Naive thymus-derived CD4-positive, alpha-beta T cell (primary cell): ENCODE measurements around the gene LHFPL2. TPM values are rescaled to one million over a fixed set of nuclear protein-coding genes. Genes with fewer than 3 reads are reported as not detected.

Experiments used
- ATAC-seq: fragments of 150-1000 bp; cut with Tn5 transposase; 2 replicates; pipeline ENCODE4 v1.10.0; 2021; ENCODE audit warnings: mild to moderate bottlenecking, moderate library complexity
- CTCF ChIA-PET: fragments of 350-600 bp; sonication (Branson Sonifier 250); formaldehyde crosslinking; loops from one replicate; lab custom pipeline; 2021; ENCODE audit warnings: antibody characterized with exemption; lab: Charles Lee
- POLR2A ChIA-PET: fragments of 350-600 bp; sonication (Branson Sonifier 250); formaldehyde crosslinking; loops from one replicate; lab custom pipeline; 2021; ENCODE audit warnings: antibody characterized with exemption, inconsistent platforms; lab: Charles Lee
- DNase-seq, 9 donors: peaks; one replicate each; pipeline versions ENCODE4 v3.0.0 to v3.0.0-alpha.2; 2020 to 2022; ENCODE audit warnings: mixed read lengths in 1 of 9
- H3K27ac ChIP-seq: one replicate; pipeline ENCODE4 v1.7.0; 2013; ENCODE audit warnings: mild to moderate bottlenecking, low read depth, low read length, moderate library complexity
- H3K27me3 ChIP-seq, 2 donors: one replicate each; pipeline ENCODE4 v1.7.0; 2013; ENCODE audit warnings: low read length in 2 of 2, mild to moderate bottlenecking in 2 of 2, moderate library complexity in 2 of 2; ENCODE audit not compliant: control insufficient read depth in 2 of 2, insufficient read depth in 2 of 2
- H3K36me3 ChIP-seq, 3 experiments: 1 replicate in 2 of 3; 2 replicates in 1 of 3; pipeline ENCODE4 v1.7.0; 2013; ENCODE audit warnings: low read length in 3 of 3, mild to moderate bottlenecking in 3 of 3, moderate library complexity in 1 of 3; ENCODE audit not compliant: insufficient read depth in 3 of 3, control insufficient read depth in 2 of 3
- H3K4me1 ChIP-seq, 2 donors: one replicate each; pipeline ENCODE4 v1.7.0; 2013; ENCODE audit warnings: low read length in 2 of 2, mild to moderate bottlenecking in 2 of 2, moderate library complexity in 1 of 2; ENCODE audit not compliant: control insufficient read depth in 2 of 2, insufficient read depth in 2 of 2
- H3K4me3 ChIP-seq: 2 replicates; pipeline ENCODE4 v1.7.0; 2013; ENCODE audit warnings: mild to moderate bottlenecking, low read length
- H3K9me3 ChIP-seq, 3 experiments: 1 replicate in 2 of 3; 2 replicates in 1 of 3; pipeline ENCODE4 v1.7.0; 2013; ENCODE audit warnings: low read length in 3 of 3; ENCODE audit not compliant: control insufficient read depth in 2 of 3
- H3K27ac Mint-ChIP-seq, 9 donors: one replicate each; pipeline ENCODE4 v1.8.0; 2020 to 2022; ENCODE audit warnings: mixed read lengths in 9 of 9, mild to moderate bottlenecking in 8 of 9, moderate library complexity in 5 of 9, inconsistent platforms in 2 of 9
- H3K27me3 Mint-ChIP-seq, 5 donors: one replicate each; pipeline ENCODE4 v1.8.0; 2021 to 2022; ENCODE audit warnings: mixed read lengths in 5 of 5, mild to moderate bottlenecking in 1 of 5
- H3K36me3 Mint-ChIP-seq, 5 donors: one replicate each; pipeline ENCODE4 v1.8.0; 2020 to 2022; ENCODE audit warnings: mixed read lengths in 5 of 5, mild to moderate bottlenecking in 3 of 5, inconsistent platforms in 1 of 5
- H3K4me1 Mint-ChIP-seq, 7 donors: one replicate each; pipeline ENCODE4 v1.8.0; 2020 to 2022; ENCODE audit warnings: mixed read lengths in 7 of 7, mild to moderate bottlenecking in 3 of 7, inconsistent platforms in 1 of 7
- H3K4me3 Mint-ChIP-seq, 10 donors: one replicate each; pipeline ENCODE4 v1.8.0; 2020 to 2022; ENCODE audit warnings: mild to moderate bottlenecking in 10 of 10, mixed read lengths in 10 of 10, moderate library complexity in 6 of 10, inconsistent platforms in 2 of 10
- H3K9me3 Mint-ChIP-seq, 11 donors: one replicate each; pipeline ENCODE4 v1.8.0; 2020 to 2022; ENCODE audit warnings: mixed read lengths in 11 of 11, mild to moderate bottlenecking in 4 of 11, inconsistent platforms in 1 of 11, moderate library complexity in 1 of 11
- intact Hi-C, 2 donors: fragments of 100-400 bp; cut with micrococcal nuclease; formaldehyde crosslinking; loops; one replicate each; pipeline ENCODE4 v1.15.1; 2023
- polyA plus RNA-seq, 2 donors: library from polyadenylated mRNA; unstranded; fragments of 300-500 nt; fragmentation: Illumina TruSeq; gene quantifications; one replicate each; pipeline ENCODE4 v1.2.3, GENCODE V29; 2021
- total RNA-seq, 6 experiments: library from RNA in 5 of 6; stranded (reverse) in 5 of 6; gene quantifications; 1 replicate in 5 of 6; 2 replicates in 1 of 6; pipeline ENCODE4 v1.2.3 and lab custom pipeline; 2021 to 2026

The LHFPL2 gene
- total and polyA plus RNA-seq, 7 experiments from 2014 or later: 0.37 to 2.9 (median 1.3) TPM; not detected in 1

GRCh38 chr5:78509145-78509865 lies 139.3 kb downstream of the LHFPL2 start:
- ChIA-PET POLR2A (no interaction called here), CTCF (no interaction called here)
- H3K27me3 Mint-ChIP-seq: peaks cover 63 to 80% (median 67%) of the 10 kb centered on the region in 5 donors
- H3K4me3 ChIP-seq: peak overlapping the region; percentile 61
- H3K36me3 ChIP-seq: no peaks in the 10 kb centered on the region
- peaks cover 3 to 16% of the 10 kb centered on the region in 2 donors for H3K27me3 ChIP-seq
- peak overlapping the region; percentile 78 to 88 (median 84) for H3K4me3 Mint-ChIP-seq
- H3K27ac ChIP-seq: no peak overlapping the region
- peaks cover 0 to 23% (median 12%) of the 10 kb centered on the region in 7 donors for H3K4me1 Mint-ChIP-seq
- ATAC-seq (peak; percentile 15), DNase-seq (peak in 3 of 9 donors; percentile 4 to 15 (median 9))
- no peaks in the 10 kb centered on the region for H3K36me3 Mint-ChIP-seq
- peaks cover 3 to 9% of the 10 kb centered on the region in 2 donors for H3K4me1 ChIP-seq
- H3K9me3 ChIP-seq: no peaks in the 10 kb centered on the region
- peak overlapping the region in 1 of 9 donors; percentile 3 for H3K27ac Mint-ChIP-seq
- intact Hi-C loops: no loop called here
- H3K9me3 Mint-ChIP-seq: peaks cover 0 to 3% (median 0%) of the 10 kb centered on the region in 11 donors

DNA sequence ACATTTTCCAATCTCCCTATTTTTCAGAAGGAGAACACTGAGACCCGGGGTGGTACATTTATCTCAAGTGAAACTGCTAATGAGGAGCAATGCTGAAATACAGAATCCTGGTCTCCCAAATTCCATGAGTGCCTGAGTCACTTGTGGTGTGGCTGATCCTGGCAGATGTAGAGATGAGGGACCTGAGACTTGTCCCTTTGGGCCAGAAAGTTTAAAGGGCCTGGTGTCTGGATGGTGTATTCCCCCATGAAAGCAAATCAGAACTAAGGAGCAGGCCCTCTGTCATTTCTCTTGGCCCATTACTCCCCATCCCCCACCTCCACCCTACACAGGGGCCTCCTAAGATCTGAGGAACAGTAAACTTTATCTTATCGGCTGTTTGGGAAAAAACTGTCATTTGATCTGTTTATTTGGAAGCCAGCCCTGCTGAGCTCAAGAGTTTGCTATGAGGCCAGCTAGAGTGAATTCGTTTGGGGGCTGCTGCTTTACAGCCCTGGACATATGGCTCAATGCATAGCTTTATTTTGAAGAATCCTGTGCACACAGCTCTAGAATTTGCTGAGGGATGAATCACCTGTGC lies 140.3 kb downstream of the LHFPL2 start:
- peaks cover 0 to 1% (median 0%) of the 10 kb centered on the region in 11 donors for H3K9me3 Mint-ChIP-seq
- no peak overlapping the region for H3K27ac Mint-ChIP-seq
- DNase-seq (no peak), ATAC-seq (no peak)
- peaks cover 3 to 9% of the 10 kb centered on the region in 2 donors for H3K4me1 ChIP-seq
- H3K36me3 ChIP-seq: no peaks in the 10 kb centered on the region
- H3K27me3 ChIP-seq: peaks cover 3 to 16% of the 10 kb centered on the region in 2 donors
- no peak overlapping the region for H3K4me3 ChIP-seq
- intact Hi-C loops: no loop called here
- POLR2A ChIA-PET: no interaction called here
- no peak overlapping the region for H3K4me3 Mint-ChIP-seq
- no peak overlapping the region for H3K27ac ChIP-seq
- H3K4me1 Mint-ChIP-seq: peaks cover 0 to 23% (median 12%) of the 10 kb centered on the region in 7 donors
- CTCF ChIA-PET: no interaction called here
- no peaks in the 10 kb centered on the region for H3K36me3 Mint-ChIP-seq
- H3K27me3 Mint-ChIP-seq: peaks cover 60 to 75% (median 62%) of the 10 kb centered on the region in 5 donors
- no peaks in the 10 kb centered on the region for H3K9me3 ChIP-seq

DNA sequence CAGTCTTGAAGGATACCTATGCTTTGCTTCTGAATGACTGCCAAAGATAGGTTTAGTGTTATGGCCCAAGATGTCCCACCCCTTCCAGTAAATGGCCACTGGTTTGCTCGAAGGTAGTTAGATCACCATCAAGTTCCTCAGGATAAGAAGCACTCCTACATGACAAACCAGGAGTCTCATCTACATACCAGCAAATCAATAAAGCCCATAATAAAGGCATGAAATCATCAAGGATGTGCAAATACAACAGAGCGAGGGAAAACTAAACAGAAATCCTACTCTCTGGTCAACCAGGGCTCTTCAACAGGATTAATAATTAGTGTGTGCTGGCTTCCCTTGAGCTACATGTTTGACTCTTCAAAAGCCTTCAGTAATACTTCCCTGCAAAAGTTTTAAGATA lies 141.0 kb downstream of the LHFPL2 start:
- ChIA-PET POLR2A (no interaction called here), CTCF (no interaction called here)
- Histone ChIP-seq H3K27me3 (peaks cover 3 to 16% of the 10 kb centered on the region in 2 donors), H3K4me3 (no peak overlapping the region), H3K27ac (no peak overlapping the region), H3K9me3 (no peaks in the 10 kb centered on the region), H3K36me3 (no peaks in the 10 kb centered on the region), H3K4me1 (peaks cover 3 to 9% of the 10 kb centered on the region in 2 donors)
- DNase-seq: no peak
- intact Hi-C loops: no loop called here
- Mint-ChIP-seq H3K27ac (no peak overlapping the region), H3K4me3 (no peak overlapping the region), H3K36me3 (no peaks in the 10 kb centered on the region), H3K9me3 (no peaks in the 10 kb centered on the region), H3K27me3 (peaks cover 60 to 72% (median 64%) of the 10 kb centered on the region in 5 donors), H3K4me1 (peaks cover 0 to 23% (median 12%) of the 10 kb centered on the region in 7 donors)
- no peak for ATAC-seq

GRCh38 chr5:78506261-78507024 lies 142.1 kb downstream of the LHFPL2 start:
- no peak overlapping the region for H3K27ac ChIP-seq
- ATAC-seq: no peak
- no peak for DNase-seq
- Mint-ChIP-seq H3K4me3 (no peak overlapping the region), H3K36me3 (no peaks in the 10 kb centered on the region), H3K9me3 (no peaks in the 10 kb centered on the region), H3K27ac (no peak overlapping the region), H3K27me3 (peaks cover 63 to 76% (median 73%) of the 10 kb centered on the region in 5 donors), H3K4me1 (peaks cover 0 to 23% (median 12%) of the 10 kb centered on the region in 7 donors)
- peaks cover 3 to 9% of the 10 kb centered on the region in 2 donors for H3K4me1 ChIP-seq
- H3K27me3 ChIP-seq: peaks cover 3 to 14% of the 10 kb centered on the region in 2 donors
- no peaks in the 10 kb centered on the region for H3K9me3 ChIP-seq
- POLR2A ChIA-PET: no interaction called here
- no peaks in the 10 kb centered on the region for H3K36me3 ChIP-seq
- no peak overlapping the region for H3K4me3 ChIP-seq
- intact Hi-C loops: no loop called here
- CTCF ChIA-PET: no interaction called here

DNA sequence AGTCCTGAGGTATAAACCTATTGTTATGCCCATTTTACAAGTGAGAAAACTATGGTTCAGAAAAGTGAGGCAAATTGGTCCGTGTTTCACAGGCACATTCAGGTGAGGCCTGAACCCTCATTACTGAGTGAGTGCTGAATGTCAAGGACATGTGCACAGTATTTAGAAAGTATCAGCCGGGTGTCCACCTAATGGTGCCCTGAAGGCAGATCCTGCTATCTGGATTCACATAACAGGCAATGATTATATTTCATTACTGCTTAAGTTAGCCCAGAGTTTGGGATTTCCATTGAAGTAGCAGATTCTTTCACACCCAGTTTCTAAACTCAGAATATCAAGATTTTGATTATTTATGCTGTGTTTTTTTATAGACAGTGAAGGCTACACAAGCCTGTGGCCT lies 142.7 kb downstream of the LHFPL2 start:
- intact Hi-C loops: no loop called here
- H3K4me1 Mint-ChIP-seq: peaks cover 0 to 20% (median 12%) of the 10 kb centered on the region in 7 donors
- POLR2A ChIA-PET: no interaction called here
- CTCF ChIA-PET: no interaction called here
- H3K4me3 Mint-ChIP-seq: no peak overlapping the region
- no peak overlapping the region for H3K27ac ChIP-seq
- H3K9me3 ChIP-seq: no peaks in the 10 kb centered on the region
- H3K4me3 ChIP-seq: no peak overlapping the region
- H3K9me3 Mint-ChIP-seq: no peaks in the 10 kb centered on the region
- no peak for DNase-seq
- H3K27ac Mint-ChIP-seq: no peak overlapping the region
- peaks cover 3 to 9% of the 10 kb centered on the region in 2 donors for H3K27me3 ChIP-seq
- ATAC-seq: no peak
- peaks cover 3 to 9% of the 10 kb centered on the region in 2 donors for H3K4me1 ChIP-seq
- no peaks in the 10 kb centered on the region for H3K36me3 Mint-ChIP-seq
- no peaks in the 10 kb centered on the region for H3K36me3 ChIP-seq
- H3K27me3 Mint-ChIP-seq: peaks cover 58 to 75% (median 71%) of the 10 kb centered on the region in 5 donors

- no peaks in the 10 kb centered on the region for H3K36me3 Mint-ChIP-seq
- H3K4me3 Mint-ChIP-seq: no peak overlapping the region
- H3K4me1 Mint-ChIP-seq: peaks cover 0 to 13% (median 10%) of the 10 kb centered on the region in 7 donors
- CTCF ChIA-PET: interaction anchor here (0.6 to 1.0 kb wide), 2 partner anchors 9 to 132 kb away, joined by 3 to 7 read pairs; no protein-coding TSS in a partner anchor
- peaks cover 3 to 9% of the 10 kb centered on the region in 2 donors for H3K27me3 ChIP-seq
- peaks cover 3 to 9% of the 10 kb centered on the region in 2 donors for H3K4me1 ChIP-seq
- peaks cover 66 to 78% (median 72%) of the 10 kb centered on the region in 5 donors for H3K27me3 Mint-ChIP-seq
- no peaks in the 10 kb centered on the region for H3K9me3 Mint-ChIP-seq
- DNase-seq (no peak), ATAC-seq (no peak)
- intact Hi-C loops: no loop called here
- no peak overlapping the region for H3K4me3 ChIP-seq
- POLR2A ChIA-PET: no interaction called here
- H3K27ac ChIP-seq: no peak overlapping the region
- no peaks in the 10 kb centered on the region for H3K36me3 ChIP-seq
- no peak overlapping the region for H3K27ac Mint-ChIP-seq
- no peaks in the 10 kb centered on the region for H3K9me3 ChIP-seq
Observed at GRCh38 chr5:78504704-78505677, 143.6 kb downstream of the LHFPL2 start.
